ENCODE data around the gene OR52B2. TPM values are rescaled to one million over a fixed set of nuclear protein-coding genes. Genes with fewer than 3 reads are reported as not detected.

The OR52B2 gene
- total and polyA plus RNA-seq, 4 donors = 0.33 TPM; not detected in 3

GRCh38 chr11:6206456-6207180 is 36.5 kb upstream of the OR52B2 start:
- Histone ChIP-seq H3K9me3 (ENCODE audit: control insufficient read depth in 4 of 4, low read length in 3 of 4) (no peaks in the 10 kb centered on the region), H3K27ac (ENCODE audit: low read depth in 1 of 2, low read length in 2 of 2) (no peak overlapping the region), H3K27me3 (ENCODE audit: control insufficient read depth in 4 of 4, insufficient read depth in 4 of 4, low read length in 3 of 4) (no peaks in the 10 kb centered on the region), H3K4me1 (ENCODE audit: control insufficient read depth in 4 of 4, insufficient read depth in 4 of 4, low read length in 3 of 4) (no peaks in the 10 kb centered on the region), H3K4me3 (ENCODE audit: low read depth in 1 of 3, low read length in 3 of 3) (no peak overlapping the region), H3K36me3 (ENCODE audit: control insufficient read depth in 4 of 4, insufficient read depth in 3 of 4, low read depth in 1 of 4, low read length in 3 of 4) (peaks cover 11 to 64% (median 40%) of the 10 kb centered on the region in 4 donors), H3K9ac (ENCODE audit: low read depth in 1 of 2, low read length in 2 of 2) (no peak overlapping the region)
- no peak for DNase-seq (ENCODE audit: low spot score)
- WGBS = 91% methylated on average over 3 of the region's 3 CpGs
- TF ChIP-seq JUND (IDR thresholded peaks at IDR 0.05) = no peak
- no peak for TF ChIP-seq RAD21 (IDR thresholded peaks at IDR 0.05)
- TF ChIP-seq YY1 (IDR thresholded peaks at IDR 0.05) = no peak
- no peak for TF ChIP-seq FOXA2 (IDR thresholded peaks at IDR 0.05)
- no peak for TF ChIP-seq TAF1 (conservative IDR thresholded peaks at IDR 0.05)
- TF ChIP-seq EGR1 (IDR thresholded peaks at IDR 0.05; ENCODE audit: low read depth in 2 of 2) = no peak
- TF ChIP-seq ATF3 (IDR thresholded peaks at IDR 0.05) = no peak
- TF ChIP-seq NR2F2 (IDR thresholded peaks at IDR 0.05) = no peak
- no peak for TF ChIP-seq CTCF (IDR thresholded peaks at IDR 0.05; ENCODE audit: low read depth, low read length, missing input control)
- TF ChIP-seq GABPA (IDR thresholded peaks at IDR 0.05 in 1 of 2, conservative IDR thresholded peaks at IDR 0.05 in 1 of 2) = no peak
- no peak for TF ChIP-seq RXRA (IDR thresholded peaks at IDR 0.05)
- no peak for TF ChIP-seq FOXA1 (IDR thresholded peaks at IDR 0.05)
- TF ChIP-seq HNF4A (conservative IDR thresholded peaks at IDR 0.05) = no peak
- TF ChIP-seq MAX (IDR thresholded peaks at IDR 0.05) = no peak
- no peak for TF ChIP-seq REST (IDR thresholded peaks at IDR 0.05)
- TF ChIP-seq SP1 (IDR thresholded peaks at IDR 0.05) = no peak
- no peak for TF ChIP-seq ZBTB33 (IDR thresholded peaks at IDR 0.05)
- no peak for TF ChIP-seq HNF4G (IDR thresholded peaks at IDR 0.05)
